Sigmoid colon (tissue), 7 donors: ENCODE results near the gene GRN. TPM values are rescaled to one million over a fixed set of nuclear protein-coding genes. Genes with fewer than 3 reads are reported as not detected.

Source experiments
- DNase-seq: peaks from one replicate; pipeline ENCODE4 v3.0.0-alpha.2; 2019
- H3K27ac ChIP-seq, 4 donors: fragments of 200-600 bp; sonication (generic); one replicate each; pipeline ENCODE4 v1.5.1; 2016 to 2019; ENCODE audit warnings: mild to moderate bottlenecking in 1 of 4
- H3K27me3 ChIP-seq, 3 donors: fragments of 200-600 bp; sonication (generic); one replicate each; pipeline ENCODE4 v1.5.1; 2019; ENCODE audit warnings: mild to moderate bottlenecking in 1 of 3
- H3K36me3 ChIP-seq, 4 donors: fragments of 200-600 bp; sonication (generic); one replicate each; pipeline ENCODE4 v1.5.1; 2016 to 2019
- H3K4me1 ChIP-seq, 4 donors: fragments of 200-600 bp; sonication (generic); one replicate each; pipeline ENCODE4 v1.5.1; 2017 to 2019
- H3K4me3 ChIP-seq, 4 donors: fragments of 200-600 bp; sonication (generic); one replicate each; pipeline ENCODE4 v1.5.1; 2017 to 2019; ENCODE audit warnings: mild to moderate bottlenecking in 2 of 4, moderate library complexity in 1 of 4
- H3K9me3 ChIP-seq, 4 donors: fragments of 200-600 bp in 3 of 4; sonication (generic) in 3 of 4; one replicate each; pipeline versions ENCODE4 v1.5.1 to v1.6.1; 2013 to 2019
- CTCF ChIP-seq, 4 experiments: fragments of 450-650 bp in 3 of 4; fragments of 200-600 bp in 1 of 4; IDR thresholded peaks; one replicate each; pipeline ENCODE4 v1.5.1; 2016 to 2019; ENCODE audit warnings: antibody characterized with exemption in 4 of 4, mild to moderate bottlenecking in 3 of 4, moderate library complexity in 2 of 4
- EP300 ChIP-seq, 4 donors: sonication (generic); formaldehyde crosslinking; IDR thresholded peaks; one replicate each; pipeline ENCODE4 v1.6.1; 2017; ENCODE audit warnings: antibody characterized with exemption in 4 of 4
- POLR2A ChIP-seq, 2 donors: fragments of 450-650 bp; IDR thresholded peaks; one replicate each; pipeline ENCODE4 v1.6.1; 2016; ENCODE audit warnings: antibody characterized with exemption in 2 of 2, mild to moderate bottlenecking in 2 of 2, moderate library complexity in 2 of 2
- POLR2AphosphoS5 ChIP-seq, 4 donors: sonication (generic); formaldehyde crosslinking; IDR thresholded peaks; one replicate each; pipeline ENCODE4 v1.6.1; 2017; ENCODE audit warnings: antibody characterized with exemption in 4 of 4
- WGBS, 2 donors: extraction: QIAGEN DNeasy Blood & Tissue Kit; methylation state at CpG; one replicate each; pipeline ENCODE4 v1.1.7; 2013; 5-methylcytosine and 5-hydroxymethylcytosine counted together
- intact Hi-C: fragments of 100-400 bp; cut with DNase I; formaldehyde crosslinking; loops from one replicate; pipeline ENCODE4 v1.15.1; 2023
- polyA plus RNA-seq, 3 donors: library from polyadenylated mRNA; stranded (reverse); fragments of 200-250 nt; gene quantifications; one replicate each; pipeline ENCODE4 v1.2.3, GENCODE V29; 2013
- total RNA-seq, 4 donors: library from RNA; depleted of rRNA; stranded (reverse); fragments of >200 nt; gene quantifications; one replicate each; pipeline ENCODE4 v1.1.0, GENCODE V29; 2016
- donor health status: healthy with polysubstance abuse.
- donor health status: Bipolar disorder and iron deficiency.
- donor health status: healthy.

Gene GRN
- total and polyA plus RNA-seq, 7 donors = 69.7 to 245 (median 176) TPM

- H3K9me3 ChIP-seq = no peaks in the 10 kb centered on the region
- WGBS, 2 donors = 71 to 87% methylated on average over 9 of the region's 9 CpGs
- no peak overlapping the region for H3K4me3 ChIP-seq
- intact Hi-C loops = loop anchor here (5.0 kb wide), 2 partner anchors 41 to 136 kb away; partner anchors contain the start of gene RUNDC3A
- no peak overlapping the region for H3K27ac ChIP-seq
- no peak for DNase-seq
- no peaks in the 10 kb centered on the region for H3K27me3 ChIP-seq
- TF ChIP-seq CTCF (IDR thresholded peaks at IDR 0.05) (no peak), EP300 (IDR thresholded peaks at IDR 0.05) (no peak), POLR2AphosphoS5 (IDR thresholded peaks at IDR 0.05) (no peak), POLR2A (IDR thresholded peaks at IDR 0.05) (no peak)
- peaks cover 0 to 21% (median 18%) of the 10 kb centered on the region in 4 donors for H3K4me1 ChIP-seq
- H3K36me3 ChIP-seq = peaks cover 0 to 43% (median 29%) of the 10 kb centered on the region in 4 donors
Measured at GRCh38 chr17:44348234-44348987, 3.3 kb downstream of the GRN start.

- DNase-seq = no peak
- intact Hi-C loops = loop anchor here (5.0 kb wide), 2 partner anchors 42 to 137 kb away; partner anchors contain the start of gene RUNDC3A
- H3K36me3 ChIP-seq = peaks cover 0 to 43% (median 29%) of the 10 kb centered on the region in 4 donors
- TF ChIP-seq POLR2AphosphoS5 (IDR thresholded peaks at IDR 0.05) = no peak
- no peak for TF ChIP-seq POLR2A (IDR thresholded peaks at IDR 0.05)
- TF ChIP-seq EP300 (IDR thresholded peaks at IDR 0.05) = no peak
- no peak for TF ChIP-seq CTCF (IDR thresholded peaks at IDR 0.05)
- no peak overlapping the region for H3K4me3 ChIP-seq
- H3K27me3 ChIP-seq = no peaks in the 10 kb centered on the region
- no peak overlapping the region for H3K27ac ChIP-seq
- no peaks in the 10 kb centered on the region for H3K9me3 ChIP-seq
- peaks cover 0 to 23% (median 21%) of the 10 kb centered on the region in 4 donors for H3K4me1 ChIP-seq
- 91 to 92% methylated on average over 6 of the region's 6 CpGs for WGBS, 2 donors
Measured at GRCh38 chr17:44348988-44349364, 3.9 kb downstream of the GRN start.

GRCh38 chr17:44349553-44350070 is 4.5 kb downstream of the GRN start:
- WGBS, 2 donors = 91% methylated on average over 12 of the region's 12 CpGs
- DNase-seq = no peak
- Histone ChIP-seq H3K9me3 (no peaks in the 10 kb centered on the region), H3K4me1 (peaks cover 0 to 18% (median 16%) of the 10 kb centered on the region in 4 donors), H3K27ac (no peak overlapping the region), H3K36me3 (peaks cover 0 to 43% (median 29%) of the 10 kb centered on the region in 4 donors), H3K4me3 (no peak overlapping the region), H3K27me3 (no peaks in the 10 kb centered on the region)
- TF ChIP-seq CTCF (IDR thresholded peaks at IDR 0.05) (no peak), POLR2A (IDR thresholded peaks at IDR 0.05) (no peak), EP300 (IDR thresholded peaks at IDR 0.05) (no peak), POLR2AphosphoS5 (IDR thresholded peaks at IDR 0.05) (no peak)
- intact Hi-C loops = loop anchor here (5.0 kb wide), 2 partner anchors 42 to 137 kb away; partner anchors contain the start of gene RUNDC3A

- DNase-seq = no peak
- no peaks in the 10 kb centered on the region for H3K27me3 ChIP-seq
- H3K9me3 ChIP-seq = no peaks in the 10 kb centered on the region
- peaks cover 0 to 43% (median 29%) of the 10 kb centered on the region in 4 donors for H3K36me3 ChIP-seq
- peaks cover 0 to 14% (median 12%) of the 10 kb centered on the region in 4 donors for H3K4me1 ChIP-seq
- intact Hi-C loops = no loop called here
- WGBS, 2 donors = 62 to 69% methylated on average over 6 of the region's 6 CpGs
- H3K4me3 ChIP-seq = no peak overlapping the region
- H3K27ac ChIP-seq = no peak overlapping the region
- TF ChIP-seq POLR2A (IDR thresholded peaks at IDR 0.05) (no peak), CTCF (IDR thresholded peaks at IDR 0.05) (peak; percentile 31 to 77 (median 46))
Measured at GRCh38 chr17:44350733-44351226, 5.7 kb downstream of the GRN start.
